ENCODE measurements around the gene SIM2. TPM values are rescaled to one million over a fixed set of nuclear protein-coding genes. Genes with fewer than 3 reads are reported as not detected.

Gene SIM2
- total RNA-seq, 1 donor, result not detected

- no peak for DNase-seq (ENCODE audit: low read depth)
- H3K4me3 ChIP-seq (ENCODE audit: low read depth, low read length), result no peak overlapping the region
- no peak for TF ChIP-seq CTCF (IDR thresholded peaks at IDR 0.05; ENCODE audit: insufficient read depth, low read depth, low read length)
These were observed 19.1 kb downstream of the SIM2 start for GRCh38 chr21:36717976-36718375.

- no peak for TF ChIP-seq CTCF (IDR thresholded peaks at IDR 0.05; ENCODE audit: insufficient read depth, low read depth, low read length)
- DNase-seq (ENCODE audit: low read depth), result no peak
- H3K4me3 ChIP-seq (ENCODE audit: low read depth, low read length), result no peak overlapping the region
These were observed 20.1 kb downstream of the SIM2 start for GRCh38 chr21:36718951-36719501.

GRCh38 chr21:36719614-36720013, 20.7 kb downstream of the SIM2 start:
- DNase-seq (ENCODE audit: low read depth), result no peak

GRCh38 chr21:36721817-36722216, 22.9 kb downstream of the SIM2 start:
- H3K4me3 ChIP-seq (ENCODE audit: low read depth, low read length), result no peak overlapping the region
- no peak for TF ChIP-seq CTCF (IDR thresholded peaks at IDR 0.05; ENCODE audit: insufficient read depth, low read depth, low read length)
- no peak for DNase-seq (ENCODE audit: low read depth)

More at GRCh38 chr21:36719614-36720013, 20.7 kb downstream of the SIM2 start:
- H3K4me3 ChIP-seq (ENCODE audit: low read depth, low read length), result no peak overlapping the region
- TF ChIP-seq CTCF (IDR thresholded peaks at IDR 0.05; ENCODE audit: insufficient read depth, low read depth, low read length), result no peak

GRCh38 chr21:36722370-36723368, 23.8 kb downstream of the SIM2 start:
- no peak overlapping the region for H3K4me3 ChIP-seq (ENCODE audit: low read depth, low read length)
- DNase-seq (ENCODE audit: low read depth), result no peak
- TF ChIP-seq CTCF (IDR thresholded peaks at IDR 0.05; ENCODE audit: insufficient read depth, low read depth, low read length), result no peak

- no peak for DNase-seq (ENCODE audit: low read depth)
- no peak for TF ChIP-seq CTCF (IDR thresholded peaks at IDR 0.05; ENCODE audit: insufficient read depth, low read depth, low read length)
- no peak overlapping the region for H3K4me3 ChIP-seq (ENCODE audit: low read depth, low read length)
These were observed 24.5 kb downstream of the SIM2 start for GRCh38 chr21:36723371-36723881.

Data from fibroblast of villous mesenchyme (primary cell).